ENCODE measurements around the gene SLC66A2. TPM values are rescaled to one million over a fixed set of nuclear protein-coding genes. Genes with fewer than 3 reads are reported as not detected.

The SLC66A2 gene
- total and polyA plus RNA-seq, 2 donors (not counting 1 experiment from before 2014, with no cell fraction given) = 44.4 to 45.1 TPM

DNA sequence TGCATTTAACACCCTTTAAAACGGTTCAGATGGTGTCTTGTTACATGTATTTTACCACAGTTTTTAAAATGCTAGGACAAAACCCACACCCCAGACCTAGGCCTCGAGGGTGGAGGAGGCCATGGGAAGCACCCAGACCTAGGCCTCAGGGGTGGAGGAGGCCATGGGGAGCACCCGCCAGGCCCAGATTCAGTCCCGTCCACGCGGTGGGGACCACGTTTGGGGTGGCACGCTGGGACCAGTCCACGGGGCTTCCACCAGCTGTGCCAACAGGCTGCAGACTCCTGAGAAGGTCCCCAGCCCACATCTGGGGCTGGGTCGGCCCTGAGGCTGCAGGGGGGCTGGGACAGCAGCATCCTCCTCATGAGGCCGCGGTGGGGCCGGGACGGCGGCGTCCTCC is 63.4 kb downstream of the SLC66A2 start:
- POLR2A ChIA-PET = no interaction called here
- H3K9me3 ChIP-seq (ENCODE audit: control extremely low read depth in 1 of 3, control insufficient read depth in 2 of 3, insufficient read depth in 1 of 3, low read length in 2 of 3) = peaks cover 3 to 55% (median 36%) of the 10 kb centered on the region in 3 donors
- no peaks in the 10 kb centered on the region for H3K4me1 Mint-ChIP-seq

DNA sequence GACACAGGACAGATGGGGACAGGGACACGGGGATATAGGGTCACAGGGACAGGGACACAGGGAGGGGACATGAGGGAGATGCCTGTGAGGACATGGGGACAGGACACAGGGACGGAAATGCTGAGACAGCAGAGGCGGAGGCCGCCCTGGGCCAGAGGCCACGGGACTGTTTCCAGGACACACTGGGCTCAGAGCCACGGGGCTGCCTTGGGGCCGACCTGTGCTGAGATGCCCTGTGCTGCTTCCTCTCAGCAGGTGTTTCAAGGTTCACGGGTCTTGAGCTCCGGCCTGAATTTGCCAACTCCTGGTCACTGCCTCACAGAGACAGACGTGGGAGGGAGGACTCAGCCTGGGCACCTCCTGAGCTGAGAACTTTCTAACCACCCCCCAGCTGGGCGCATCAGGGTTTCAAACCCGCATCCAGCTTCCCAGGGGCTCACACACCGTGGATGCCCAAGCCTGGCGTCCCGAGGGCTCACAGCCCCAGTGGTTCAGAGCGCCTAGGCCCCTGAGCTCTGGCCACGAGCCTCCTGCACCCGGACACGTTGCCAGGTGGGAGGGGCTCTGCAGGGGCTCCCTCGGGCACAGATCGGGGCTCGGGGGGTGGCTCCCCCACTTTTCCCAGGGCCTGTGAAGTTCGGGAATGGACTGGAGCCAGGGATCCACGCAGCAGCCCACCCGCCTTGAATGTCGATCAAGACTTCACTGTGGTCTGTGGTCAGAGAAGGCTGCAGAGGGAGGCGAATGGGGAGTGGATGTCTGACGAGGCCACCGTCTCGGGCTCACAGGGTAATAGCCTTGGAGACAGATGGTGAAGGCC is 64.1 kb downstream of the SLC66A2 start:
- no peak overlapping the region for H3K27ac ChIP-seq (ENCODE audit: low read length in 2 of 2)
- H3K4me1 Mint-ChIP-seq = no peaks in the 10 kb centered on the region
- H3K9me3 ChIP-seq (ENCODE audit: control extremely low read depth in 1 of 3, control insufficient read depth in 2 of 3, insufficient read depth in 1 of 3, low read length in 2 of 3) = peaks cover 3 to 57% (median 34%) of the 10 kb centered on the region in 3 donors
- ChIA-PET CTCF (no interaction called here), POLR2A (no interaction called here)
- intact Hi-C loops (cut with micrococcal nuclease) = no loop called here
- H3K4me2 ChIP-seq (replicated peaks; ENCODE audit: low read depth, low read length, poor library complexity, severe bottlenecking) = no peak overlapping the region
- no peak overlapping the region for H3K27ac Mint-ChIP-seq
- DNase-seq (no peak), ATAC-seq (ENCODE audit: low read depth) (no peak)
- no peak overlapping the region for H2AFZ ChIP-seq (ENCODE audit: insufficient read depth, low read depth, low read length, poor library complexity, severe bottlenecking)
- no peak overlapping the region for H3K4me3 Mint-ChIP-seq
- H3K9ac ChIP-seq (ENCODE audit: low read length) = no peak overlapping the region
- H3K9me3 Mint-ChIP-seq (ENCODE audit: insufficient read depth) = peaks cover 17% of the 10 kb centered on the region
- no peaks in the 10 kb centered on the region for H3K27me3 Mint-ChIP-seq
- no peaks in the 10 kb centered on the region for H3K4me1 ChIP-seq (ENCODE audit: control insufficient read depth in 2 of 2, insufficient read depth in 2 of 2, low read length in 2 of 2)
- no peaks in the 10 kb centered on the region for H3K36me3 ChIP-seq (replicated peaks in 1 of 2; ENCODE audit: control extremely low read depth in 1 of 2, control insufficient read depth in 1 of 2, extremely low read depth in 1 of 2, insufficient read depth in 2 of 2, low read length in 1 of 2)
- no peaks in the 10 kb centered on the region for H4K20me1 ChIP-seq (ENCODE audit: control insufficient read depth, insufficient read depth, low read length, poor library complexity, severe bottlenecking)
- H3K4me3 ChIP-seq (ENCODE audit: control extremely low read depth in 1 of 5, extremely low read depth in 1 of 5, insufficient read depth in 1 of 5, low read depth in 2 of 5, low read length in 4 of 5) = no peak overlapping the region
- WGBS (ENCODE audit: insufficient coverage) = 95% methylated on average over 26 of the region's 30 CpGs
- H3K79me2 ChIP-seq (ENCODE audit: control insufficient read depth, insufficient read depth, low read length) = no peaks in the 10 kb centered on the region
- no peaks in the 10 kb centered on the region for H3K27me3 ChIP-seq (replicated peaks in 1 of 4; ENCODE audit: control extremely low read depth in 1 of 4, control insufficient read depth in 3 of 4, insufficient read depth in 4 of 4, low read length in 3 of 4)
- no peak for TF ChIP-seq EZH2 (IDR thresholded peaks at IDR 0.05; ENCODE audit: borderline replicate concordance, insufficient read depth, low read depth, low read length, poor library complexity, severe bottlenecking)
- TF ChIP-seq, protein P1, sequence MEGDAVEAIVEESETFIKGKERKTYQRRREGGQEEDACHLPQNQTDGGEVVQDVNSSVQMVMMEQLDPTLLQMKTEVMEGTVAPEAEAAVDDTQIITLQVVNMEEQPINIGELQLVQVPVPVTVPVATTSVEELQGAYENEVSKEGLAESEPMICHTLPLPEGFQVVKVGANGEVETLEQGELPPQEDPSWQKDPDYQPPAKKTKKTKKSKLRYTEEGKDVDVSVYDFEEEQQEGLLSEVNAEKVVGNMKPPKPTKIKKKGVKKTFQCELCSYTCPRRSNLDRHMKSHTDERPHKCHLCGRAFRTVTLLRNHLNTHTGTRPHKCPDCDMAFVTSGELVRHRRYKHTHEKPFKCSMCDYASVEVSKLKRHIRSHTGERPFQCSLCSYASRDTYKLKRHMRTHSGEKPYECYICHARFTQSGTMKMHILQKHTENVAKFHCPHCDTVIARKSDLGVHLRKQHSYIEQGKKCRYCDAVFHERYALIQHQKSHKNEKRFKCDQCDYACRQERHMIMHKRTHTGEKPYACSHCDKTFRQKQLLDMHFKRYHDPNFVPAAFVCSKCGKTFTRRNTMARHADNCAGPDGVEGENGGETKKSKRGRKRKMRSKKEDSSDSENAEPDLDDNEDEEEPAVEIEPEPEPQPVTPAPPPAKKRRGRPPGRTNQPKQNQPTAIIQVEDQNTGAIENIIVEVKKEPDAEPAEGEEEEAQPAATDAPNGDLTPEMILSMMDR (IDR thresholded peaks at IDR 0.05) = no peak

More for the DNA sequence above, 63.4 kb downstream of the SLC66A2 start:
- Histone ChIP-seq H3K27ac (ENCODE audit: low read length in 2 of 2) (no peak overlapping the region), H4K20me1 (ENCODE audit: control insufficient read depth, insufficient read depth, low read length, poor library complexity, severe bottlenecking) (no peaks in the 10 kb centered on the region), H3K27me3 (replicated peaks in 1 of 4; ENCODE audit: control extremely low read depth in 1 of 4, control insufficient read depth in 3 of 4, insufficient read depth in 4 of 4, low read length in 3 of 4) (no peaks in the 10 kb centered on the region), H3K4me2 (replicated peaks; ENCODE audit: low read depth, low read length, poor library complexity, severe bottlenecking) (no peak overlapping the region), H3K4me3 (ENCODE audit: control extremely low read depth in 1 of 5, extremely low read depth in 1 of 5, insufficient read depth in 1 of 5, low read depth in 2 of 5, low read length in 4 of 5) (no peak overlapping the region), H2AFZ (ENCODE audit: insufficient read depth, low read depth, low read length, poor library complexity, severe bottlenecking) (no peak overlapping the region), H3K36me3 (replicated peaks in 1 of 2; ENCODE audit: control extremely low read depth in 1 of 2, control insufficient read depth in 1 of 2, extremely low read depth in 1 of 2, insufficient read depth in 2 of 2, low read length in 1 of 2) (no peaks in the 10 kb centered on the region), H3K79me2 (ENCODE audit: control insufficient read depth, insufficient read depth, low read length) (no peaks in the 10 kb centered on the region), H3K9ac (ENCODE audit: low read length) (no peak overlapping the region), H3K4me1 (ENCODE audit: control insufficient read depth in 2 of 2, insufficient read depth in 2 of 2, low read length in 2 of 2) (no peaks in the 10 kb centered on the region)
- CTCF ChIA-PET = no interaction called here
- Mint-ChIP-seq H3K9me3 (ENCODE audit: insufficient read depth) (peaks cover 22% of the 10 kb centered on the region), H3K27ac (no peak overlapping the region), H3K27me3 (no peaks in the 10 kb centered on the region), H3K4me3 (no peak overlapping the region)
- ATAC-seq (ENCODE audit: low read depth) (no peak), DNase-seq (no peak)
- intact Hi-C loops (cut with micrococcal nuclease) = no loop called here
- 96% methylated on average over 14 of the region's 16 CpGs for WGBS (ENCODE audit: insufficient coverage)
- no peak for TF ChIP-seq EZH2 (IDR thresholded peaks at IDR 0.05; ENCODE audit: borderline replicate concordance, insufficient read depth, low read depth, low read length, poor library complexity, severe bottlenecking)
- TF ChIP-seq, protein P1 (IDR thresholded peaks at IDR 0.05) = no peak

All from B cell (primary cell).